H1 (cell line): ENCODE data around the gene PHLDA3. TPM values are rescaled to one million over a fixed set of nuclear protein-coding genes. Genes with fewer than 3 reads are reported as not detected.
A peak's percentile ranks its signal among the peaks of the same experiment; 100 is the strongest.

Experiments used
- CTCF ChIA-PET: fragments of 300-600 bp; sonication (Branson Sonifier 250); formaldehyde crosslinking; loops from one replicate; lab custom pipeline; 2021; ENCODE audit not compliant: partially characterized antibody; lab: Charles Lee
- POLR2A ChIA-PET: fragments of 300-600 bp; sonication (Branson Sonifier 250); formaldehyde crosslinking; loops from one replicate; lab custom pipeline; 2021; ENCODE audit warnings: inconsistent platforms; ENCODE audit not compliant: partially characterized antibody; lab: Charles Lee
- DNase-seq, 2 experiments: peaks; one replicate each; pipeline versions ENCODE4 v3.0.0 to v3.0.0-alpha.2; 2010 to 2022; ENCODE audit warnings: low spot score in 2 of 2, low read depth in 1 of 2, mixed read lengths in 1 of 2
- FAIRE-seq: peaks from 2 replicates; lab custom pipeline; 2011; peaks lifted over from hg19 to GRCh38; lab: Jason Lieb, UNC
- H2AFZ ChIP-seq: 2 replicates; pipeline ENCODE4 v1.8.1; 2012; ENCODE audit warnings: low read length, inconsistent platforms
- H2AK5ac ChIP-seq: 2 replicates; pipeline ENCODE4 v1.6.1; 2013; ENCODE audit warnings: low read depth, low read length
- H2BK120ac ChIP-seq: replicated peaks from 2 replicates; pipeline ENCODE3; 2013; ENCODE audit warnings: low read depth, low read length, inconsistent platforms
- H2BK12ac ChIP-seq: 2 replicates; pipeline ENCODE4 v1.6.1; 2013; ENCODE audit warnings: low read depth, low read length
- H2BK15ac ChIP-seq: 2 replicates; pipeline ENCODE4 v1.6.1; 2013; ENCODE audit warnings: low read length
- H2BK20ac ChIP-seq: 2 replicates; pipeline ENCODE4 v1.6.1; 2013; ENCODE audit warnings: low read length
- H2BK5ac ChIP-seq: 2 replicates; pipeline ENCODE4 v1.6.1; 2013; ENCODE audit warnings: low read depth, low read length
- H3K14ac ChIP-seq: 2 replicates; pipeline ENCODE4 v1.6.1; 2013; ENCODE audit warnings: inconsistent platforms; ENCODE audit not compliant: insufficient read length
- H3K18ac ChIP-seq: 2 replicates; pipeline ENCODE4 v1.6.1; 2013; ENCODE audit warnings: low read length; ENCODE audit errors: extremely low read depth
- H3K23ac ChIP-seq: 2 replicates; pipeline ENCODE4 v1.6.1; 2013; ENCODE audit warnings: inconsistent platforms; ENCODE audit not compliant: insufficient read length
- H3K23me2 ChIP-seq: 2 replicates; pipeline ENCODE4 v1.6.1; 2013; ENCODE audit warnings: low read depth, low read length
- H3K27ac ChIP-seq: 2 replicates; pipeline ENCODE4 v1.6.1; 2011; ENCODE audit warnings: low read depth, low read length, inconsistent platforms
- H3K27me3 ChIP-seq, 4 experiments: replicated peaks in 1 of 4; 1 replicate in 1 of 4; 2 replicates in 3 of 4; pipeline versions ENCODE4 v1.6.1 to v1.8.1; 2011 to 2013; ENCODE audit warnings: low read length in 3 of 4, mild to moderate bottlenecking in 3 of 4, inconsistent platforms in 2 of 4, mixed read lengths in 2 of 4, moderate library complexity in 1 of 4; ENCODE audit not compliant: control insufficient read depth in 3 of 4, insufficient read depth in 3 of 4; ENCODE audit errors: extremely low read depth in 1 of 4
- H3K36me3 ChIP-seq, 4 experiments: 2 replicates each; pipeline versions ENCODE4 v1.6.1 to v1.8.1; 2011 to 2013; ENCODE audit warnings: mild to moderate bottlenecking in 4 of 4, low read length in 3 of 4, moderate library complexity in 2 of 4, control low read depth in 1 of 4, inconsistent platforms in 1 of 4; ENCODE audit not compliant: insufficient read depth in 4 of 4, control insufficient read depth in 2 of 4
- H3K4ac ChIP-seq: replicated peaks from 2 replicates; pipeline ENCODE3; 2013; ENCODE audit warnings: low read length, low read depth, mixed read lengths, inconsistent platforms; ENCODE audit not compliant: insufficient read length
- H3K4me1 ChIP-seq, 4 experiments: replicated peaks in 1 of 4; 1 replicate in 1 of 4; 2 replicates in 3 of 4; pipeline versions ENCODE4 v1.6.1 to v1.8.1; 2011 to 2013; ENCODE audit warnings: low read length in 3 of 4, inconsistent platforms in 2 of 4, mixed read lengths in 1 of 4; ENCODE audit not compliant: insufficient read depth in 4 of 4, control insufficient read depth in 3 of 4
- H3K4me2 ChIP-seq, 2 experiments: 2 replicates each; pipeline versions ENCODE4 v1.6.1 to v1.8.1; 2011 to 2013; ENCODE audit warnings: low read depth in 2 of 2, low read length in 2 of 2, control low read depth in 1 of 2, inconsistent platforms in 1 of 2, mild to moderate bottlenecking in 1 of 2; ENCODE audit not compliant: insufficient read depth in 1 of 2
- H3K4me3 ChIP-seq, 4 experiments: fragments of 200-600, 300-600 bp in 1 of 4; sonication (generic), shearing (Covaris generic), sonication (Bioruptor Twin) in 1 of 4; 2 replicates each; pipeline versions ENCODE4 v1.5.1 to v1.8.1; 2011 to 2016; ENCODE audit warnings: low read length in 4 of 4, low read depth in 3 of 4, control low read depth in 2 of 4, inconsistent platforms in 2 of 4, mild to moderate bottlenecking in 2 of 4, mixed read lengths in 1 of 4, moderate library complexity in 1 of 4; ENCODE audit not compliant: insufficient read depth in 2 of 4; ENCODE audit errors: extremely low read depth in 1 of 4
- H3K56ac ChIP-seq: replicated peaks from 2 replicates; pipeline ENCODE3; 2013; ENCODE audit warnings: low read depth, mild to moderate bottlenecking, mixed read lengths, low read length, inconsistent platforms; ENCODE audit not compliant: insufficient read length
- H3K79me1 ChIP-seq: 2 replicates; pipeline ENCODE4 v1.6.1; 2013; ENCODE audit warnings: low read depth, low read length, control low read depth
- H3K79me2 ChIP-seq, 2 experiments: 2 replicates each; pipeline versions ENCODE4 v1.6.1 to v1.8.1; 2012 to 2013; ENCODE audit warnings: low read length in 2 of 2, mild to moderate bottlenecking in 2 of 2, inconsistent platforms in 1 of 2; ENCODE audit not compliant: insufficient read depth in 2 of 2, control insufficient read depth in 1 of 2
- H3K9ac ChIP-seq, 4 experiments: replicated peaks in 1 of 4; 1 replicate in 1 of 4; 2 replicates in 3 of 4; pipeline versions ENCODE4 v1.6.1 to v1.8.1; 2011 to 2013; ENCODE audit warnings: low read depth in 3 of 4, low read length in 3 of 4, control low read depth in 2 of 4, mild to moderate bottlenecking in 2 of 4, moderate library complexity in 2 of 4, inconsistent platforms in 1 of 4; ENCODE audit errors: extremely low read depth in 1 of 4
- H3K9me3 ChIP-seq, 2 experiments: 2 replicates each; pipeline versions ENCODE4 v1.6.1 to v1.8.1; 2012 to 2013; ENCODE audit warnings: mild to moderate bottlenecking in 2 of 2, moderate library complexity in 2 of 2, control low read depth in 1 of 2, inconsistent platforms in 1 of 2, low read depth in 1 of 2, low read length in 1 of 2, mixed read lengths in 1 of 2; ENCODE audit not compliant: insufficient read depth in 2 of 2
- H4K20me1 ChIP-seq, 2 experiments: replicated peaks in 1 of 2; 2 replicates each; pipeline versions ENCODE3 to v1.8.1; 2011 to 2013; ENCODE audit warnings: inconsistent platforms in 2 of 2, low read length in 2 of 2, mild to moderate bottlenecking in 1 of 2; ENCODE audit not compliant: insufficient read depth in 2 of 2, control insufficient read depth in 1 of 2
- H4K5ac ChIP-seq: 2 replicates; pipeline ENCODE4 v1.6.1; 2013; ENCODE audit warnings: low read length, low read depth, mixed read lengths, inconsistent platforms; ENCODE audit not compliant: insufficient read length
- H4K8ac ChIP-seq: 2 replicates; pipeline ENCODE4 v1.8.0; 2013; ENCODE audit warnings: mild to moderate bottlenecking, moderate library complexity, low read length, inconsistent platforms; ENCODE audit not compliant: insufficient read depth; ENCODE audit errors: extremely low read depth
- H4K91ac ChIP-seq: replicated peaks from 2 replicates; pipeline ENCODE3; 2013; ENCODE audit warnings: low read length, mixed read lengths, inconsistent platforms; ENCODE audit not compliant: insufficient read length
- KDM4A ChIP-seq: IDR thresholded peaks from one replicate; pipeline ENCODE4 v1.7.1; 2012; ENCODE audit warnings: low read depth, mild to moderate bottlenecking, moderate library complexity, low read length, inconsistent platforms; ENCODE audit not compliant: severe bottlenecking
- WGBS, 2 experiments: shearing (Covaris generic) in 1 of 2; methylation state at CpG; one replicate each; pipeline versions ENCODE4 v1.1.6 to v1.1.7; 2013 to 2015; ENCODE audit warnings: low lambda C conversion rate in 2 of 2, mixed read lengths in 2 of 2, inconsistent platforms in 1 of 2, low coverage in 1 of 2, missing lambda C conversion rate in 1 of 2; ENCODE audit not compliant: insufficient replicate concordance in 2 of 2, insufficient coverage in 1 of 2, insufficient read length in 1 of 2; ENCODE audit errors: extremely low coverage in 1 of 2, missing lambda C conversion rate in 1 of 2; 5-methylcytosine and 5-hydroxymethylcytosine counted together
- polyA plus RNA-seq, 7 experiments: library from polyadenylated mRNA; depleted of rRNA in 3 of 7; stranded (reverse) in 5 of 7; unstranded in 2 of 7; fragments of >200 nt in 5 of 7; fragments of 200-250 nt in 2 of 7; gene quantifications; 1 replicate in 5 of 7; 2 replicates in 1 of 7; 4 replicates in 1 of 7; pipeline versions ENCODE4 v1.2.1 to v1.2.3, GENCODE V29; 2011 to 2013; ENCODE audit warnings: missing spikeins in 2 of 7, mixed read lengths in 2 of 7
- total RNA-seq: library from RNA; stranded (reverse); fragmentation: NEBNext Ultra II Directional; extraction: Animal tissue kit (Norgen Biotek cat#: 25700); gene quantifications from 2 replicates; pipeline ENCODE4 v1.2.1, GENCODE V29; 2021

PHLDA3 gene
- total and polyA plus RNA-seq, 2 of the 8 experiments (the other 6 are each of a cell fraction or from before 2014, with no cell fraction given), result 25.5 to 27.5 TPM

DNA sequence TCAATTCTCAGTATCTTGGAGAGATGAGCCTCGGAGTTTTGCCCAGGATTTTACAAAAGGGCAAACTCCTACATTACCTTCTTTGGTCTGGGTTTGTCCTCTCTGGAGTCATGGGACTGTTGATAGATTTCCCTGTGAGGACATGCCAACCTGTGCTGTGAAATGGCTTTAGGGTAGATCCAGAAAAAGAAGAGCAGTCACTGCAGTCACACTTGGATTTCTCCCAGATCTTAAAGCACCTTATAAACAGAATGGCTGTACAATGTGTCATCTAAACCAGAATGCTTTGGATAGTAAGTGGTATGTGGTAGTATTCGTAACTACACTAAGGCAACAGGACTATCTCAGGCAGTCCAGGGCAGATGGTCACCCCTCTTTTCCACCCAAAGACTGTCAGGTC, 39.8 kb upstream of the PHLDA3 start:
- no peak overlapping the region for H3K4me3 ChIP-seq
- no peak overlapping the region for H2AFZ ChIP-seq
- no peaks in the 10 kb centered on the region for H3K79me2 ChIP-seq
- no peaks in the 10 kb centered on the region for H3K9me3 ChIP-seq
- H2BK12ac ChIP-seq, result no peak overlapping the region
- H2AK5ac ChIP-seq, result no peak overlapping the region; the same call in 1 of the 2 replicates
- WGBS, 2 experiments, result 96% methylated on average over 2 of the region's 2 CpGs; no CpG with 5 or more reads in 1 of the 2 experiments
- peaks cover 5% of the 10 kb centered on the region; the same call in 1 of the 2 replicates for H3K23me2 ChIP-seq
- H2BK20ac ChIP-seq, result no peak overlapping the region
- H2BK15ac ChIP-seq, result 0 out of 2 replicates have a peak overlapping the region, but pooled peaks have one; percentile 16
- no peak for FAIRE-seq
- no peak overlapping the region for H3K4me2 ChIP-seq
- CTCF ChIA-PET, result interaction anchor here (0.6 to 43.8 kb wide), 5 partner anchors 3 to 228 kb away, joined by 3 to 929 read pairs (median 445); partner anchors contain the start of genes CSRP1 and NAV1
- H3K56ac ChIP-seq, result no peak overlapping the region
- POLR2A ChIA-PET, result no interaction called here
- no peak overlapping the region for H3K4ac ChIP-seq
- H3K9ac ChIP-seq, result no peak overlapping the region
- no peaks in the 10 kb centered on the region for H3K79me1 ChIP-seq
- H3K36me3 ChIP-seq, result no peaks in the 10 kb centered on the region
- H3K14ac ChIP-seq, result no peak overlapping the region
- H4K5ac ChIP-seq, result no peak overlapping the region
- TF ChIP-seq KDM4A, result no peak
- TF ChIP-seq, all 59 proteins: peak for 0
- Histone ChIP-seq H3K4me1 (peaks cover 8 to 17% (median 9%) of the 10 kb centered on the region in 4 experiments; a peak in 6 of 7 replicates), H2BK5ac (no peak overlapping the region), H4K8ac (no peak overlapping the region), H3K23ac (no peak overlapping the region), H4K20me1 (no peaks in the 10 kb centered on the region), H2BK120ac (no peak overlapping the region), H3K18ac (no peak overlapping the region), H3K27ac (no peak overlapping the region), H4K91ac (no peak overlapping the region), H3K27me3 (peaks cover 3 to 33% (median 21%) of the 10 kb centered on the region in 4 experiments)
- DNase-seq, result no peak
